GM12872 (cell line): ENCODE results near the gene LILRA2.

Experiments
- CTCF ChIP-seq: IDR thresholded peaks from 3 replicates; pipeline ENCODE4 v1.5.1; 2011; ENCODE audit warnings: low read depth, mild to moderate bottlenecking, low read length, moderate library complexity; ENCODE audit not compliant: insufficient read depth

LILRA2 gene

GRCh38 chr19:54573330-54573872, at the start of gene LILRA2:
Gene LILRA2 (plus strand): TSS chr19:54573790. CDS start chr19:54573879, 89 bp downstream.
- TF ChIP-seq CTCF, result no peak

GRCh38 chr19:54525636-54526035, 48.0 kb upstream of the LILRA2 start:
- no peak for TF ChIP-seq CTCF

GRCh38 chr19:54526972-54527371, 46.6 kb upstream of the LILRA2 start:
- TF ChIP-seq CTCF, result no peak

- TF ChIP-seq CTCF, result no peak
These were observed 42.7 kb upstream of the LILRA2 start for GRCh38 chr19:54530866-54531265.

- no peak for TF ChIP-seq CTCF
These were observed 41.1 kb upstream of the LILRA2 start for GRCh38 chr19:54532528-54532927.

GRCh38 chr19:54533476-54533875, 40.1 kb upstream of the LILRA2 start:
- no peak for TF ChIP-seq CTCF

GRCh38 chr19:54534156-54534555, 39.4 kb upstream of the LILRA2 start:
- no peak for TF ChIP-seq CTCF
